ENCODE results near the gene IQCM.

IQCM gene

GRCh38 chr4:149676076-149676475 lies 139.6 kb downstream of the IQCM start:
- in situ Hi-C loops (cut with MboI; ENCODE audit: low sequenced_read_pairs): no loop called here
- no peak overlapping the region for H3K4me3 ChIP-seq

GRCh38 chr4:149645790-149646189 lies 169.9 kb downstream of the IQCM start:
- in situ Hi-C loops (cut with MboI; ENCODE audit: low sequenced_read_pairs): no loop called here
- no peak for DNase-seq (ENCODE audit: low spot score in 2 of 2)

More at GRCh38 chr4:149676076-149676475, 139.6 kb downstream of the IQCM start:
- H3K9me3 ChIP-seq: no peaks in the 10 kb centered on the region
- no peaks in the 10 kb centered on the region for H3K27me3 ChIP-seq (ENCODE audit: low read depth)
- no peaks in the 10 kb centered on the region for H3K4me1 ChIP-seq
- DNase-seq (ENCODE audit: low spot score in 2 of 2): no peak
- H3K36me3 ChIP-seq (replicated peaks): no peaks in the 10 kb centered on the region

GRCh38 chr4:149638073-149638472 lies 177.6 kb downstream of the IQCM start:
- H3K27me3 ChIP-seq (ENCODE audit: low read depth): no peaks in the 10 kb centered on the region; the same call in none of the 2 replicates
- in situ Hi-C loops (cut with MboI; ENCODE audit: low sequenced_read_pairs): no loop called here
- H3K36me3 ChIP-seq (replicated peaks): no peaks in the 10 kb centered on the region
- H3K4me3 ChIP-seq: no peak overlapping the region
- no peaks in the 10 kb centered on the region for H3K4me1 ChIP-seq
- H3K9me3 ChIP-seq: no peaks in the 10 kb centered on the region
- no peak for DNase-seq (ENCODE audit: low spot score in 2 of 2)

More at GRCh38 chr4:149645790-149646189, 169.9 kb downstream of the IQCM start:
- no peaks in the 10 kb centered on the region for H3K36me3 ChIP-seq (replicated peaks)
- H3K4me3 ChIP-seq: no peak overlapping the region
- peaks cover 3% of the 10 kb centered on the region; the same call in 1 of the 2 replicates for H3K27me3 ChIP-seq (ENCODE audit: low read depth)
- no peaks in the 10 kb centered on the region for H3K4me1 ChIP-seq
- no peaks in the 10 kb centered on the region for H3K9me3 ChIP-seq

- no peaks in the 10 kb centered on the region; the same call in 1 of the 2 replicates for H3K27me3 ChIP-seq (ENCODE audit: low read depth)
- no peak overlapping the region for H3K4me3 ChIP-seq
- no peak for DNase-seq (ENCODE audit: low spot score in 2 of 2)
- no peaks in the 10 kb centered on the region for H3K36me3 ChIP-seq (replicated peaks)
- H3K4me1 ChIP-seq: no peaks in the 10 kb centered on the region
- no peaks in the 10 kb centered on the region for H3K9me3 ChIP-seq
- in situ Hi-C loops (cut with MboI; ENCODE audit: low sequenced_read_pairs): no loop called here
These were observed 181.3 kb downstream of the IQCM start for GRCh38 chr4:149634368-149634767.

- Histone ChIP-seq H3K4me3 (no peak overlapping the region), H3K9me3 (no peaks in the 10 kb centered on the region), H3K4me1 (no peaks in the 10 kb centered on the region), H3K27me3 (ENCODE audit: low read depth) (no peaks in the 10 kb centered on the region; the same call in 1 of the 2 replicates), H3K36me3 (replicated peaks) (no peaks in the 10 kb centered on the region)
- in situ Hi-C loops (cut with MboI; ENCODE audit: low sequenced_read_pairs): no loop called here
- DNase-seq (ENCODE audit: low spot score in 2 of 2): no peak
These were observed 184.0 kb downstream of the IQCM start for GRCh38 chr4:149631629-149632028.

- no peak for DNase-seq (ENCODE audit: low spot score in 2 of 2)
- Histone ChIP-seq H3K27me3 (ENCODE audit: low read depth) (no peaks in the 10 kb centered on the region; the same call in 1 of the 2 replicates), H3K9me3 (no peaks in the 10 kb centered on the region), H3K4me3 (no peak overlapping the region), H3K4me1 (no peaks in the 10 kb centered on the region), H3K36me3 (replicated peaks) (no peaks in the 10 kb centered on the region)
- in situ Hi-C loops (cut with MboI; ENCODE audit: low sequenced_read_pairs): no loop called here
These were observed 185.6 kb downstream of the IQCM start for GRCh38 chr4:149630064-149630463.

GRCh38 chr4:149605601-149606378 lies 209.9 kb downstream of the IQCM start:
- Histone ChIP-seq H3K4me3 (no peak overlapping the region), H3K27me3 (ENCODE audit: low read depth) (no peaks in the 10 kb centered on the region), H3K9me3 (no peaks in the 10 kb centered on the region), H3K36me3 (replicated peaks) (no peaks in the 10 kb centered on the region), H3K4me1 (no peaks in the 10 kb centered on the region)
- in situ Hi-C loops (cut with MboI; ENCODE audit: low sequenced_read_pairs): no loop called here
- DNase-seq (ENCODE audit: low spot score in 2 of 2): no peak

GRCh38 chr4:149604827-149605226 lies 210.8 kb downstream of the IQCM start:
- in situ Hi-C loops (cut with MboI; ENCODE audit: low sequenced_read_pairs): no loop called here
- no peak for DNase-seq (ENCODE audit: low spot score in 2 of 2)
- Histone ChIP-seq H3K4me3 (no peak overlapping the region), H3K36me3 (replicated peaks) (no peaks in the 10 kb centered on the region), H3K27me3 (ENCODE audit: low read depth) (no peaks in the 10 kb centered on the region), H3K4me1 (no peaks in the 10 kb centered on the region), H3K9me3 (no peaks in the 10 kb centered on the region)

- H3K27me3 ChIP-seq (ENCODE audit: low read depth): no peaks in the 10 kb centered on the region
- in situ Hi-C loops (cut with MboI; ENCODE audit: low sequenced_read_pairs): no loop called here
These were observed 220.1 kb downstream of the IQCM start for GRCh38 chr4:149595500-149595899.

GRCh38 chr4:149589826-149590225 lies 225.8 kb downstream of the IQCM start:
- H3K4me3 ChIP-seq: no peak overlapping the region
- in situ Hi-C loops (cut with MboI; ENCODE audit: low sequenced_read_pairs): no loop called here
- no peaks in the 10 kb centered on the region for H3K27me3 ChIP-seq (ENCODE audit: low read depth)
- no peak for DNase-seq (ENCODE audit: low spot score in 2 of 2)
- H3K4me1 ChIP-seq: no peaks in the 10 kb centered on the region
- no peaks in the 10 kb centered on the region for H3K9me3 ChIP-seq
- no peaks in the 10 kb centered on the region for H3K36me3 ChIP-seq (replicated peaks)

More at GRCh38 chr4:149595500-149595899, 220.1 kb downstream of the IQCM start:
- H3K9me3 ChIP-seq: no peaks in the 10 kb centered on the region
- no peaks in the 10 kb centered on the region for H3K36me3 ChIP-seq (replicated peaks)
- no peak overlapping the region for H3K4me3 ChIP-seq
- DNase-seq (ENCODE audit: low spot score in 2 of 2): no peak
- H3K4me1 ChIP-seq: no peaks in the 10 kb centered on the region

- Histone ChIP-seq H3K9me3 (no peaks in the 10 kb centered on the region), H3K36me3 (replicated peaks) (no peaks in the 10 kb centered on the region), H3K4me3 (no peak overlapping the region), H3K4me1 (no peaks in the 10 kb centered on the region), H3K27me3 (ENCODE audit: low read depth) (no peaks in the 10 kb centered on the region)
- in situ Hi-C loops (cut with MboI; ENCODE audit: low sequenced_read_pairs): no loop called here
- no peak for DNase-seq (ENCODE audit: low spot score in 2 of 2)
These were observed 230.9 kb downstream of the IQCM start for GRCh38 chr4:149584722-149585121.

- no peaks in the 10 kb centered on the region for H3K27me3 ChIP-seq (ENCODE audit: low read depth)
- DNase-seq (ENCODE audit: low spot score in 2 of 2): no peak
- no peaks in the 10 kb centered on the region for H3K4me1 ChIP-seq
- H3K9me3 ChIP-seq: no peaks in the 10 kb centered on the region
- no peak overlapping the region for H3K4me3 ChIP-seq
- H3K36me3 ChIP-seq (replicated peaks): no peaks in the 10 kb centered on the region
- in situ Hi-C loops (cut with MboI; ENCODE audit: low sequenced_read_pairs): no loop called here
These were observed 240.7 kb downstream of the IQCM start for GRCh38 chr4:149574971-149575370.

GRCh38 chr4:149572716-149573115 lies 242.9 kb downstream of the IQCM start:
- Histone ChIP-seq H3K36me3 (replicated peaks) (no peaks in the 10 kb centered on the region), H3K9me3 (no peaks in the 10 kb centered on the region), H3K27me3 (ENCODE audit: low read depth) (no peaks in the 10 kb centered on the region), H3K4me1 (no peaks in the 10 kb centered on the region), H3K4me3 (no peak overlapping the region)
- in situ Hi-C loops (cut with MboI; ENCODE audit: low sequenced_read_pairs): no loop called here
- no peak for DNase-seq (ENCODE audit: low spot score in 2 of 2)

GRCh38 chr4:149555799-149556198 lies 259.8 kb downstream of the IQCM start:
- Histone ChIP-seq H3K27me3 (ENCODE audit: low read depth) (0 out of 2 replicates have a peak, but pooled peaks cover 4% of the 10 kb centered on the region), H3K4me1 (no peaks in the 10 kb centered on the region), H3K9me3 (no peaks in the 10 kb centered on the region), H3K4me3 (no peak overlapping the region), H3K36me3 (replicated peaks) (no peaks in the 10 kb centered on the region)
- no peak for DNase-seq (ENCODE audit: low spot score in 2 of 2)
- in situ Hi-C loops (cut with MboI; ENCODE audit: low sequenced_read_pairs): no loop called here

Data from HAP-1 (cell line).